K562 (cell line): Measurements from ENCODE around the gene CLDN12. TPM values are rescaled to one million over a fixed set of nuclear protein-coding genes. Genes with fewer than 3 reads are reported as not detected.

Experiments used
- ATAC-seq: fragments of 200-7000 bp; cut with Tn5 transposase; 3 replicates; pipeline ENCODE4 v1.9.1; 2020; ENCODE audit warnings: moderate library complexity
- BruUV-seq: library from RNA; stranded (reverse); fragments of 400-500 nt; replicated peaks from 2 replicates; lab custom pipeline; 2021; lab: Mats Ljungman, UMichigan
- CTCF ChIA-PET: fragments of 300-600 bp; formaldehyde crosslinking; extraction: SDS; loops from one replicate; lab custom pipeline; 2021; ENCODE audit warnings: low intra/inter-chr PET ratio; lab: Yijun Ruan, JAX
- POLR2A ChIA-PET: fragments of 300-600, 350-650 bp; sonication (Branson Sonifier 250); formaldehyde crosslinking; extraction: SDS; loops from one replicate; lab custom pipeline; 2021; ENCODE audit warnings: antibody characterized with exemption, inconsistent platforms; lab: Yijun Ruan, JAX
- DNase-seq, 4 experiments: peaks; one replicate each; pipeline versions ENCODE4 v3.0.0 to v3.0.0-alpha.2; 2011 to 2018; ENCODE audit warnings: low spot score in 3 of 4, mixed read lengths in 3 of 4; ENCODE audit errors: extremely low read depth in 1 of 4
- FAIRE-seq: peaks from 2 replicates; lab custom pipeline; 2011; peaks lifted over from hg19 to GRCh38; lab: Jason Lieb, UNC
- H2AFZ ChIP-seq: 2 replicates; pipeline ENCODE4 v1.6.0; 2011; ENCODE audit warnings: low read depth, low read length, control low read depth, inconsistent platforms
- H3K27ac ChIP-seq: fragments of 200-600 bp; 3 replicates; pipeline ENCODE4 v1.8.0; 2011; ENCODE audit warnings: low read depth, mild to moderate bottlenecking, control low read depth, inconsistent platforms, low read length, moderate library complexity, mixed read lengths; ENCODE audit errors: extremely low read depth
- H3K27me3 ChIP-seq, 2 experiments: fragments of 300-600 bp in 1 of 2; 2 replicates in 1 of 2; 3 replicates in 1 of 2; pipeline versions ENCODE4 v1.6.0 to v1.8.0; 2011; ENCODE audit warnings: inconsistent platforms in 2 of 2, low read length in 2 of 2, mild to moderate bottlenecking in 1 of 2, mixed read lengths in 1 of 2, moderate library complexity in 1 of 2; ENCODE audit not compliant: control insufficient read depth in 2 of 2, insufficient read depth in 2 of 2
- H3K36me3 ChIP-seq: fragments of 300-600 bp; 3 replicates; pipeline ENCODE4 v1.8.0; 2011; ENCODE audit warnings: mild to moderate bottlenecking, low read length, inconsistent platforms; ENCODE audit not compliant: control insufficient read depth, insufficient read depth
- H3K4me1 ChIP-seq, 2 experiments: fragments of 200-600 bp in 1 of 2; replicated peaks in 1 of 2; 2 replicates in 1 of 2; 3 replicates in 1 of 2; pipeline versions ENCODE4 v1.5.1 to v1.8.0; 2011; ENCODE audit warnings: inconsistent platforms in 2 of 2, low read length in 2 of 2, mild to moderate bottlenecking in 1 of 2, mixed read lengths in 1 of 2, moderate library complexity in 1 of 2; ENCODE audit not compliant: control insufficient read depth in 2 of 2, insufficient read depth in 2 of 2
- H3K4me2 ChIP-seq: 2 replicates; pipeline ENCODE4 v1.6.1; 2011; ENCODE audit warnings: low read length, control low read depth, inconsistent platforms, mixed read lengths; ENCODE audit not compliant: insufficient read depth
- H3K4me3 ChIP-seq: fragments of 200-600 bp; sonication (generic), shearing (Covaris generic); 2 replicates; pipeline ENCODE4 v1.5.1; 2016; ENCODE audit warnings: control low read depth, inconsistent platforms
- H3K79me2 ChIP-seq: fragments of 200-600 bp; 3 replicates; pipeline ENCODE4 v1.8.0; 2011; ENCODE audit warnings: low read length, inconsistent platforms; ENCODE audit not compliant: control insufficient read depth, insufficient read depth
- H3K9ac ChIP-seq, 2 experiments: 2 replicates each; pipeline versions ENCODE4 v1.6.0 to v1.6.1; 2011; ENCODE audit warnings: low read depth in 2 of 2, low read length in 2 of 2, control low read depth in 1 of 2, inconsistent platforms in 1 of 2, mild to moderate bottlenecking in 1 of 2, mixed read lengths in 1 of 2; ENCODE audit not compliant: insufficient read depth in 1 of 2
- H3K9me1 ChIP-seq: one replicate; pipeline ENCODE4 v1.6.0; 2011; ENCODE audit warnings: inconsistent platforms, mild to moderate bottlenecking, low read length, moderate library complexity; ENCODE audit not compliant: control insufficient read depth, insufficient read depth
- H3K9me3 ChIP-seq: replicated peaks from 2 replicates; pipeline ENCODE4 v1.5.1; 2011; ENCODE audit warnings: low read depth, low read length, inconsistent platforms; ENCODE audit not compliant: control insufficient read depth, insufficient read depth
- H4K20me1 ChIP-seq: replicated peaks from 2 replicates; pipeline ENCODE4 v1.6.1; 2011; ENCODE audit warnings: low read length, inconsistent platforms, mixed read lengths; ENCODE audit not compliant: control insufficient read depth, insufficient read depth
- RHOXF2B ChIP-seq: fragments of 250-450 bp; sonication (Bioruptor Pico); conservative IDR thresholded peaks from 2 replicates; pipeline ENCODE4 v1.5.1; 2021
- TCFL5 ChIP-seq: fragments of 250-450 bp; sonication (Bioruptor Pico); conservative IDR thresholded peaks from 2 replicates; pipeline ENCODE4 v1.6.1; 2021; ENCODE audit warnings: mild to moderate bottlenecking, moderate library complexity, matching md5 sums
- in situ Hi-C: fragments of 300-500 bp; cut with MboI; formaldehyde crosslinking; loops from 4 replicates; pipeline ENCODE4 v1.15.0; 2018; ENCODE audit warnings: inconsistent platforms, mixed read lengths
- intact Hi-C: fragments of 100-400 bp; cut with micrococcal nuclease; formaldehyde crosslinking; loops from 2 replicates; pipeline ENCODE4 v1.14.2; 2022
- polyA plus RNA-seq, 8 experiments: library from polyadenylated mRNA; depleted of rRNA in 4 of 8; stranded (reverse) in 5 of 8; unstranded in 3 of 8; fragments of >200 nt; fragmentation: Nextera tagmentation in 2 of 8; fragmentation: Illumina TruSeq in 1 of 8; extraction: Ambion mirVana in 2 of 8; extraction: Trizol in 1 of 8; gene quantifications; 2 replicates each; pipeline versions ENCODE4 v1.2.1 to v1.2.3, GENCODE V29; 2011 to 2014; ENCODE audit warnings: inconsistent platforms in 1 of 8, missing spikeins in 1 of 8
- total RNA-seq, 7 experiments: library from RNA; depleted of rRNA in 6 of 7; stranded (reverse); fragments of >200 nt in 6 of 7; fragmentation: Illumina TruSeq in 2 of 7; extraction: Trizol in 2 of 7; gene quantifications; 2 replicates each; pipeline versions ENCODE4 v1.2.1 to v1.2.3, GENCODE V29; 2011 to 2021; ENCODE audit warnings: low replicate concordance in 1 of 7
- TF ChIP-seq, protein P1 (sequence below): IDR thresholded peaks from 3 replicates; pipeline ENCODE4 v1.6.1; 2011; ENCODE audit warnings: borderline replicate concordance, mild to moderate bottlenecking, moderate library complexity; ENCODE audit not compliant: insufficient read length; ENCODE audit errors: extremely low read depth
- TF ChIP-seq, protein P2 (sequence below): fragments of 250-450 bp; sonication (Bioruptor Pico); IDR thresholded peaks from 2 replicates; pipeline ENCODE4 v1.4.0; 2020; ENCODE audit warnings: mild to moderate bottlenecking, moderate library complexity, borderline replicate concordance
- TF ChIP-seq, protein P3 (sequence below): fragments of 450-650 bp; IDR thresholded peaks from 2 replicates; pipeline ENCODE4 v1.7.1; 2018; ENCODE audit warnings: mild to moderate bottlenecking, low read depth; ENCODE audit not compliant: partially characterized antibody

Gene CLDN12
- total and polyA plus RNA-seq, 9 of the 15 experiments (the other 6 are each of a cell fraction or from before 2014, with no cell fraction given): 5.8 to 42.2 (median 15.8) TPM

DNA sequence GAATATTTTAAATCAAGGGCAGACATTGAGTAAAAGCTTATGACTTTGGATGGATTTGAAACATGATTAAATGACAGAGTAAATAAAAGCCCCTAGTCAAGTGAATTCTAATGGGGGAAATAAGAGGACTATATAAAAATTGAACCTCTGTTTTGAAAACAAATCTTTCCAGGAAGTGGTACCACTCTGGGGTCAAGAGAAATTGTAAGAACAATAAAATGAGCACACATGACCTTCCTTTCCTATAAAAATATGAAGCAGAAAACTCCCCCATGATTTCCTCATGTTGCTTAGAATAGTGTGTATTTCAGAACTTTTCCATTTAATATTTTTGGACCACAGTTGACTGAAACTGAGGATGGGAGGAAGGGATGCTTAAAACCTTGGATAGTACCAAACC, 12.3 kb upstream of the CLDN12 start:
- CTCF ChIA-PET: no interaction called here
- intact Hi-C loops: no loop called here

More for the DNA sequence above, 12.3 kb upstream of the CLDN12 start:
- Histone ChIP-seq H2AFZ (no peak overlapping the region), H3K4me2 (no peak overlapping the region), H3K27ac (no peak overlapping the region), H3K4me3 (no peak overlapping the region), H3K9ac (no peak overlapping the region), H3K9me3 (no peaks in the 10 kb centered on the region; the same call in 1 of the 2 replicates), H3K79me2 (no peaks in the 10 kb centered on the region), H3K4me1 (no peaks in the 10 kb centered on the region), H4K20me1 (no peaks in the 10 kb centered on the region), H3K9me1 (no peaks in the 10 kb centered on the region), H3K27me3 (no peaks in the 10 kb centered on the region), H3K36me3 (peaks cover 11% of the 10 kb centered on the region; the same call in 1 of the 3 replicates)
- no peak for DNase-seq
- no TSS peak for BruUV-seq
- ATAC-seq: no peak
- FAIRE-seq: no peak
- TF ChIP-seq RHOXF2B (CRISPR knock-in tag) (no peak), TCFL5 (CRISPR knock-in tag) (no peak)
- TF ChIP-seq, protein P1, sequence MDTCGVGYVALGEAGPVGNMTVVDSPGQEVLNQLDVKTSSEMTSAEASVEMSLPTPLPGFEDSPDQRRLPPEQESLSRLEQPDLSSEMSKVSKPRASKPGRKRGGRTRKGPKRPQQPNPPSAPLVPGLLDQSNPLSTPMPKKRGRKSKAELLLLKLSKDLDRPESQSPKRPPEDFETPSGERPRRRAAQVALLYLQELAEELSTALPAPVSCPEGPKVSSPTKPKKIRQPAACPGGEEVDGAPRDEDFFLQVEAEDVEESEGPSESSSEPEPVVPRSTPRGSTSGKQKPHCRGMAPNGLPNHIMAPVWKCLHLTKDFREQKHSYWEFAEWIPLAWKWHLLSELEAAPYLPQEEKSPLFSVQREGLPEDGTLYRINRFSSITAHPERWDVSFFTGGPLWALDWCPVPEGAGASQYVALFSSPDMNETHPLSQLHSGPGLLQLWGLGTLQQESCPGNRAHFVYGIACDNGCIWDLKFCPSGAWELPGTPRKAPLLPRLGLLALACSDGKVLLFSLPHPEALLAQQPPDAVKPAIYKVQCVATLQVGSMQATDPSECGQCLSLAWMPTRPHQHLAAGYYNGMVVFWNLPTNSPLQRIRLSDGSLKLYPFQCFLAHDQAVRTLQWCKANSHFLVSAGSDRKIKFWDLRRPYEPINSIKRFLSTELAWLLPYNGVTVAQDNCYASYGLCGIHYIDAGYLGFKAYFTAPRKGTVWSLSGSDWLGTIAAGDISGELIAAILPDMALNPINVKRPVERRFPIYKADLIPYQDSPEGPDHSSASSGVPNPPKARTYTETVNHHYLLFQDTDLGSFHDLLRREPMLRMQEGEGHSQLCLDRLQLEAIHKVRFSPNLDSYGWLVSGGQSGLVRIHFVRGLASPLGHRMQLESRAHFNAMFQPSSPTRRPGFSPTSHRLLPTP: no peak
- TF ChIP-seq, protein P2, sequence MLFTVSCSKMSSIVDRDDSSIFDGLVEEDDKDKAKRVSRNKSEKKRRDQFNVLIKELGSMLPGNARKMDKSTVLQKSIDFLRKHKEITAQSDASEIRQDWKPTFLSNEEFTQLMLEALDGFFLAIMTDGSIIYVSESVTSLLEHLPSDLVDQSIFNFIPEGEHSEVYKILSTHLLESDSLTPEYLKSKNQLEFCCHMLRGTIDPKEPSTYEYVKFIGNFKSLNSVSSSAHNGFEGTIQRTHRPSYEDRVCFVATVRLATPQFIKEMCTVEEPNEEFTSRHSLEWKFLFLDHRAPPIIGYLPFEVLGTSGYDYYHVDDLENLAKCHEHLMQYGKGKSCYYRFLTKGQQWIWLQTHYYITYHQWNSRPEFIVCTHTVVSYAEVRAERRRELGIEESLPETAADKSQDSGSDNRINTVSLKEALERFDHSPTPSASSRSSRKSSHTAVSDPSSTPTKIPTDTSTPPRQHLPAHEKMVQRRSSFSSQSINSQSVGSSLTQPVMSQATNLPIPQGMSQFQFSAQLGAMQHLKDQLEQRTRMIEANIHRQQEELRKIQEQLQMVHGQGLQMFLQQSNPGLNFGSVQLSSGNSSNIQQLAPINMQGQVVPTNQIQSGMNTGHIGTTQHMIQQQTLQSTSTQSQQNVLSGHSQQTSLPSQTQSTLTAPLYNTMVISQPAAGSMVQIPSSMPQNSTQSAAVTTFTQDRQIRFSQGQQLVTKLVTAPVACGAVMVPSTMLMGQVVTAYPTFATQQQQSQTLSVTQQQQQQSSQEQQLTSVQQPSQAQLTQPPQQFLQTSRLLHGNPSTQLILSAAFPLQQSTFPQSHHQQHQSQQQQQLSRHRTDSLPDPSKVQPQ (CRISPR knock-in tag): no peak
- TF ChIP-seq, protein P3, sequence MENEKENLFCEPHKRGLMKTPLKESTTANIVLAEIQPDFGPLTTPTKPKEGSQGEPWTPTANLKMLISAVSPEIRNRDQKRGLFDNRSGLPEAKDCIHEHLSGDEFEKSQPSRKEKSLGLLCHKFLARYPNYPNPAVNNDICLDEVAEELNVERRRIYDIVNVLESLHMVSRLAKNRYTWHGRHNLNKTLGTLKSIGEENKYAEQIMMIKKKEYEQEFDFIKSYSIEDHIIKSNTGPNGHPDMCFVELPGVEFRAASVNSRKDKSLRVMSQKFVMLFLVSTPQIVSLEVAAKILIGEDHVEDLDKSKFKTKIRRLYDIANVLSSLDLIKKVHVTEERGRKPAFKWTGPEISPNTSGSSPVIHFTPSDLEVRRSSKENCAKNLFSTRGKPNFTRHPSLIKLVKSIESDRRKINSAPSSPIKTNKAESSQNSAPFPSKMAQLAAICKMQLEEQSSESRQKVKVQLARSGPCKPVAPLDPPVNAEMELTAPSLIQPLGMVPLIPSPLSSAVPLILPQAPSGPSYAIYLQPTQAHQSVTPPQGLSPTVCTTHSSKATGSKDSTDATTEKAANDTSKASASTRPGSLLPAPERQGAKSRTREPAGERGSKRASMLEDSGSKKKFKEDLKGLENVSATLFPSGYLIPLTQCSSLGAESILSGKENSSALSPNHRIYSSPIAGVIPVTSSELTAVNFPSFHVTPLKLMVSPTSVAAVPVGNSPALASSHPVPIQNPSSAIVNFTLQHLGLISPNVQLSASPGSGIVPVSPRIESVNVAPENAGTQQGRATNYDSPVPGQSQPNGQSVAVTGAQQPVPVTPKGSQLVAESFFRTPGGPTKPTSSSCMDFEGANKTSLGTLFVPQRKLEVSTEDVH: no peak
- in situ Hi-C loops: no loop called here
- POLR2A ChIA-PET: interaction anchor here (1.0 kb wide), 1 partner anchor 12 kb away, joined by 3 read pairs; no protein-coding TSS in a partner anchor
